Mesodermal cell (in vitro differentiated cells): Measurements from ENCODE around the gene STIP1.

Experiments used
- H3K27ac ChIP-seq: 2 replicates; pipeline ENCODE4 v1.7.0; 2013; ENCODE audit warnings: mild to moderate bottlenecking, low read depth, low read length, moderate library complexity; ENCODE audit not compliant: severe bottlenecking
- H3K36me3 ChIP-seq: 2 replicates; pipeline ENCODE4 v1.7.1; 2013; ENCODE audit warnings: mild to moderate bottlenecking, low read length, moderate library complexity; ENCODE audit not compliant: control insufficient read depth, insufficient read depth
- H3K4me1 ChIP-seq: one replicate; pipeline ENCODE4 v1.7.1; 2013; ENCODE audit warnings: mild to moderate bottlenecking, low read length; ENCODE audit not compliant: insufficient read depth, control insufficient read depth, poor library complexity, severe bottlenecking
- H3K4me3 ChIP-seq: 2 replicates; pipeline ENCODE4 v1.7.0; 2013; ENCODE audit warnings: low read length, control low read depth, mild to moderate bottlenecking; ENCODE audit not compliant: insufficient read depth, poor library complexity, severe bottlenecking; ENCODE audit errors: extremely low read depth
- H3K9me3 ChIP-seq: 2 replicates; pipeline ENCODE4 v1.7.1; 2013; ENCODE audit warnings: mild to moderate bottlenecking, low read length, moderate library complexity; ENCODE audit not compliant: control insufficient read depth
- WGBS, 2 experiments: methylation state at CpG; one replicate each; pipeline ENCODE4 v1.1.5; 2013; ENCODE audit warnings: missing lambda C conversion rate in 2 of 2; ENCODE audit not compliant: insufficient coverage in 2 of 2; 5-methylcytosine and 5-hydroxymethylcytosine counted together

STIP1 gene

GRCh38 chr11:64253481-64253880, 67.5 kb downstream of the STIP1 start:
- peaks cover 30% of the 10 kb centered on the region for H3K4me1 ChIP-seq
- H3K9me3 ChIP-seq, result no peaks in the 10 kb centered on the region
- H3K36me3 ChIP-seq, result peaks cover 47% of the 10 kb centered on the region
- H3K27ac ChIP-seq, result no peak overlapping the region
- 94 to 100% methylated on average over 5 of the region's 5 CpGs for WGBS, 2 experiments
- H3K4me3 ChIP-seq, result no peak overlapping the region
